ENCODE data around the gene BBS5.
A peak's percentile ranks its signal among the peaks of the same experiment; 100 is the strongest.
"Not testable (repeated sequence)": the region's sequence is repeated elsewhere in the genome, so short reads cannot be mapped to it uniquely, and the experiment has no call there.

BBS5 gene

DNA sequence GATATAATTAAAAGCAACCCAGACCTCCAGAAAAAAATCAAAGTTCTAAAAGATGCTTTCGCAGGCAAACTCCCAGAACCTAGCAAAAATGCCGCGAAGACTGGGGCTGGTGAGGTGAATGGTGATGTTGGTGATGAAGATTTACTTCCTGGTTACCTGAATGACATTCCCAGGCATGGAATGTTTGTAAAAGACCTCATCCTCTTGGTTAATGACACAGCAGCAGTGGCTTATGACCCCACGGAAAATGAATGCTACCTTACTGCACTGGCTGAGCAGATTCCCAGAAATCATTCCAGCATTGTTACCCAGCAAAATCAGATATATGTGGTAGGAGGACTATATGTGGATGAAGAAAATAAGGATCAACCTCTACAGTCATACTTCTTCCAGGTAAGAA, 31.2 kb downstream of the BBS5 start:
- H3K9me3 Mint-ChIP-seq = no peaks in the 10 kb centered on the region
- peaks cover 6% of the 10 kb centered on the region for H3K4me1 Mint-ChIP-seq
- ATAC-seq = no peak
- no peak for DNase-seq
- H3K4me3 Mint-ChIP-seq = no peak overlapping the region
- H3K27me3 Mint-ChIP-seq = no peaks in the 10 kb centered on the region
- H3K27ac Mint-ChIP-seq = no peak overlapping the region

DNA sequence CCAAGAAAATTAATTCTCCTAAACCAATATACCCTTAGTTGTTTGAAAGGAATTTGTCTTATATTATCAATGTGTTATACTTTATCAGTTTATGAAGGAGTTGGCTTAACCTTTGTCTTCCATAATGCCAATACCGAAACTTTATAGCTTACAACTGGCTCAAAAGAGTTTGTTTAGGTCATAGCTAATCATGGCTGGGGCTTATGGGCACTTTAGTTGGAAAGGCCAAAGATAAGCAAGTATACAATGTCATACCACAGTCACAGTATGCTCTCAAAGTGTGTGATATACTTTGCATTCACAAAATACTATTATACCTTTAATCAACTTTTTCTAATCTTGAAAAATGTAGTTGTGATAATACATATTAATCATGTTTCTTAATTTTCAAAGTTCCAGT, 32.5 kb downstream of the BBS5 start:
- Mint-ChIP-seq H3K27me3 (no peaks in the 10 kb centered on the region), H3K4me3 (no peak overlapping the region), H3K4me1 (peaks cover 6% of the 10 kb centered on the region), H3K9me3 (no peaks in the 10 kb centered on the region), H3K27ac (no peak overlapping the region)
- ATAC-seq = no peak
- no peak for DNase-seq

DNA sequence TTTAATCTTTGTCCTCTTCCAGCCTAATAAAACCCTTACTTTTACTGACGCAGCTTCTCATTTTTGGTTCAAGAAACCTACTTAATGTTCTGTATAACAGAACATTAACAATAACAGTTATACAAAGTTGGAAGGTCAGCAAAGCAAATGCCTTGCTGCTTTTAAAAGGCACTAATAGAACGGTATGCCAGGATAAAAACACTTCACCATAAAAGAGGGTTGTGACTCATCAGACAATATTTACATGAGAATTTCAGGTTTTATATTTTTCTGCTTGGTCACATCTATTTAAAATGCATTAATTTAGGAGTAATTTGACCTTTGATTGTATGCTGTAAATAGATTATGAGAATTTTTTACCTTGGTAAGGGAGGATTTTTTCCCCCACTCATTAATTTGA, 33.2 kb downstream of the BBS5 start:
- DNase-seq = no peak
- no peak overlapping the region for H3K4me3 Mint-ChIP-seq
- H3K27me3 Mint-ChIP-seq = no peaks in the 10 kb centered on the region
- no peak for ATAC-seq
- no peak overlapping the region for H3K27ac Mint-ChIP-seq
- peaks cover 5% of the 10 kb centered on the region for H3K4me1 Mint-ChIP-seq
- H3K9me3 Mint-ChIP-seq = no peaks in the 10 kb centered on the region

DNA sequence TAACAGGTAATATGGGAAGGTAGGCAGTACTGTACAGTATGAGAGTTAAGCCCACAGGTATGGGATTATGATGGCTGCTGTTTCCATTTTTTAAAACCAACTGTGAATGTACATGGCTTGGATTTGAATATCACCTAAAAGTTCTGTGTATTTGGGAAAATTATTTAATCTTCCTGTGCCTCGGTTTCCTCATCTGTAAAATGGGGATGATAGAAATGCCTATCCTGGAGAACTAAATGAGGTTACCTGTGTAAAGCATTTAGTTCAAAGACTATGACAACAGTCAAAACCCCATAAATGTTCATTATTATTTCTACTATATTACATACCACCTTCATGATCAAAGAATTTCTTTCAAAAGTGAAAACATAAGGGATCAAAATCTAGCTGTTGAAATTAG, 33.8 kb downstream of the BBS5 start:
- Mint-ChIP-seq H3K4me3 (no peak overlapping the region), H3K27ac (no peak overlapping the region), H3K9me3 (no peaks in the 10 kb centered on the region), H3K4me1 (no peaks in the 10 kb centered on the region), H3K27me3 (no peaks in the 10 kb centered on the region)
- ATAC-seq (no peak), DNase-seq (no peak)

DNA sequence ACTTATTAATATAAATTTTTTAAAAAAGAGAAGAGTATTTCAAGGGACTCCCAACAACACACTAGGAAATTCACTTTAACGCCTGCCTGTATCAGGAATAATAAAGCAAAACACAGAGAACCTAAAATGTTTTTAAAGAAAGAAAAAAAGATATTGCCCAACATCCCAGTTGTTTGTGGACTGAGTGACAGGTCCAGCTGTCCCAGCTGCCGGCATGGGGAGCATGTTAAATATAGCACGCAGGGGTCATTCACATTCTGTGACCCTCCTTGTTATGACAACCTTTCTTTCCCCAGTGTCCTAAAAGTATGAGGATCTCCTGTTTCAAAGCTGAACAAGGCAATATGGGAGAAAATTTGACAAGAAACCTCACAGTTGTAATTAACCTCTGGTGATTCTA, 34.6 kb downstream of the BBS5 start:
- DNase-seq (no peak), ATAC-seq (no peak)
- Mint-ChIP-seq H3K27me3 (no peaks in the 10 kb centered on the region), H3K4me3 (no peak overlapping the region), H3K9me3 (no peaks in the 10 kb centered on the region), H3K27ac (no peak overlapping the region), H3K4me1 (no peaks in the 10 kb centered on the region)

DNA sequence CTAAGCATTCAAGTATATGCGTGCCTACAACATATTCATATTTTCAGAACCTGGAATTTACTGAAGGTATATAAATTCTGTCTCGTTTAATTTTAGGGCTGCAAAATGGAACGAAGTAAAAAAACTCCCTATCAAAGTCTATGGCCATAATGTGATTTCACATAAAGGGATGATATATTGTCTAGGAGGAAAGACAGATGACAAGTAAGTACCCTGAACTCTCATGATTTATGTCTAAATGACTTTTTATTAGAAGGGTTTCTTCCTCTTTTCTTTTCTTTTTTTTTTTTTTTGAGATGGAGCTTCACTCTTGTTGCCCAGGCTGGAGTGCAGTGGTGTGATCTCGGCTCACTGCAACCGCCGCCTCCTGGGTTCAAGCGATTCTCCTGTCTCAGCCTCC, 35.5 kb downstream of the BBS5 start:
- H3K4me1 Mint-ChIP-seq, H3K9me3 Mint-ChIP-seq, DNase-seq, H3K27ac Mint-ChIP-seq, H3K27me3 Mint-ChIP-seq, ATAC-seq, H3K4me3 Mint-ChIP-seq: not testable (repeated sequence)

DNA sequence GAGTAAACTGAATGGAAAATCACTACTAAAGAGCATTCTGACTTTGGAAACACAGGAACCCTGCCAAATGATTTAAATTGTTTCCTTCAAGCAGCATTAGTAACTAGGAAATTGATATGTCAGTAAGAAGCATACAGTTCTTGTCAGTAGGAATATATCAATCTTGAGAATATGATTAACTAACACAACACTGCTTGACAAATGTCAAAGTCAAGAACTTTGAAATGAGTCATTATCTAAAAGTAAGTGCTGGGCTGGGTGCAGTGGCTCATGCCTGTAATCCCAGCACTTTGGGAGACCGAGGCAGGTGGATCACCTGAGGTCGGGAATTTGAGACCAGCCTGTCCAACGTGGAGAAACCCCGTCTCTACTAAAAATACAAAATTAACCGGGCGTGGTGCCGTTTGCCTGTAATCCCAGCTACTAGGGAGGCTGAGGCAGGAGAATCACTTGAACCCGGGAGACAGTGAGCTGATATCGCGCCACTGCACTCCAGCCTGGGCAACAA, 37.2 kb downstream of the BBS5 start:
- DNase-seq, ATAC-seq, H3K9me3 Mint-ChIP-seq, H3K27ac Mint-ChIP-seq, H3K4me1 Mint-ChIP-seq, H3K27me3 Mint-ChIP-seq, H3K4me3 Mint-ChIP-seq: not testable (repeated sequence)

DNA sequence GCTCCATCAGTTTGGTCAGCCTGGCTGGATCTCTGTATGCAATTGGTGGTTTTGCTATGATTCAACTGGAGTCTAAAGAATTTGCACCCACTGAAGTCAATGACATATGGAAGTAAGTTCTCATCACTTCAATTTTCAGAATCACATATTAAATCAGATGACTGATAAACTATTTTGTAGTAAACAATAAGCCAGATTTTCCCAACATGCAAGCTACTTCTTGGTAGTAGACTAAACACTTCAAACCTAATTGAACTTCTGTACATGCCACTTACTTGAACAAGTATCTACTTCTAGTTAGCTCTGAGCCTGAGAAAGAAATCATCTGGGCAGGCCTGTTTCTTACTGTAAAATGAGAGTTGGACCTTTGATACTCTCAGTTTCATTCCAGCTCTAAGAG, 41.6 kb downstream of the BBS5 start:
- H3K27ac Mint-ChIP-seq = no peak overlapping the region
- H3K4me1 Mint-ChIP-seq = no peaks in the 10 kb centered on the region
- no peak for ATAC-seq
- H3K4me3 Mint-ChIP-seq = no peak overlapping the region
- DNase-seq = no peak
- H3K9me3 Mint-ChIP-seq = no peaks in the 10 kb centered on the region
- no peaks in the 10 kb centered on the region for H3K27me3 Mint-ChIP-seq

DNA sequence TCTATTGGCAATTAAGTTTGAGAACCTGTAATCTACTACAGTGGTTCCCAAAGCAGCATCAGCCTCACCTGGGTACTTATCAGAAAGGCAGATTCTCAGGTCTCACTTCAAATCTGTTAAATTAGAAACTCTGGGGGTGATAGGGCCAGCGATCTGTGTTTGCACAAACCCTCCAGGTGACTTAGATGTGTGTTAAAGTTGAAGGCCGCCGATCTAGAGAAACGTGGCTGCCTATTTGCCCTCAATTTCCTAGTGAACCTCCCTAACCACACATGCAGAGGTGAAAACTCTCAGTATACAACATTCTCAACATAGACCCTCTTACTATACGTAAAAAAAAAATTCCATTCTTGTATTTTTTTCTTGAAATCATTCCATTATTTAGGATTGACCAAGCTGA, 44.4 kb downstream of the BBS5 start:
- no peak for ATAC-seq
- H3K9me3 Mint-ChIP-seq = no peaks in the 10 kb centered on the region
- H3K27ac Mint-ChIP-seq = no peak overlapping the region
- H3K4me3 Mint-ChIP-seq = no peak overlapping the region
- H3K27me3 Mint-ChIP-seq = no peaks in the 10 kb centered on the region
- no peaks in the 10 kb centered on the region for H3K4me1 Mint-ChIP-seq
- DNase-seq = no peak

DNA sequence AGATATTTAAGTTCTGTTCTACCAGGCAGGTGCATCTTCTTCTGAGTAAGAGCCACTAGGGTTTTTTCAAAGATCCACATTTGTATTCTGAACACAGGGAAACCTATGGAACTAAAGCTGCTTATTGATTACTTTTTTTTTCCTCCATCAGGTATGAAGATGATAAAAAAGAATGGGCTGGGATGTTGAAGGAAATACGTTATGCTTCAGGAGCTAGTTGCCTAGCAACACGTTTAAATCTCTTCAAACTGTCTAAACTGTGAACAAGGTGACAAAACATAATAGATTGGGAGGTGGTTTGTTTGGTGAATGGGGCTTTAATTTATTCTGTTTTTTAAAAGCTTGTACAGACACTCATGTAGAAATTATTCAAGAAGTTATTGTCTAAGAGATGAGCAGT, 46.1 kb downstream of the BBS5 start:
- no peak for DNase-seq
- Mint-ChIP-seq H3K27me3 (no peaks in the 10 kb centered on the region), H3K4me1 (no peaks in the 10 kb centered on the region), H3K9me3 (no peaks in the 10 kb centered on the region), H3K27ac (no peak overlapping the region), H3K4me3 (no peak overlapping the region)
- no peak for ATAC-seq

DNA sequence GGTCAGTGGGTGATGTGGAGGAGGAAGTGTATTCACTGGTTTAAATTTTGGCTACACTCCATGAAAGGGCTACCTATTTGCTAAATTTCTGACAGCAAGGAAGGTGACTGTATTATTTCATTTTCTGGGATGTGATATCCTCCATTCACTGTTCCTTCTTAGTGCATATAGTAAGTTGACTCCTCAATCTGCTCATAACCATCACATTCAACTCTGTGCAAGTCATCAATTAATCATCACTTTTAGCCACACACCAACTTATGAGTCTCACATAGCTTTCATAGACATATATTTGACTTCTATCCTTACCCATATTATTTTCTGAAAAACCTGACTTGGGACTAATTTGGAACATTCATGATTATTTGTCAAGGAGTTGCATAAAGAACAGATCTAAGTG, 47.2 kb downstream of the BBS5 start:
- no peak for DNase-seq
- no peak for ATAC-seq

DNA sequence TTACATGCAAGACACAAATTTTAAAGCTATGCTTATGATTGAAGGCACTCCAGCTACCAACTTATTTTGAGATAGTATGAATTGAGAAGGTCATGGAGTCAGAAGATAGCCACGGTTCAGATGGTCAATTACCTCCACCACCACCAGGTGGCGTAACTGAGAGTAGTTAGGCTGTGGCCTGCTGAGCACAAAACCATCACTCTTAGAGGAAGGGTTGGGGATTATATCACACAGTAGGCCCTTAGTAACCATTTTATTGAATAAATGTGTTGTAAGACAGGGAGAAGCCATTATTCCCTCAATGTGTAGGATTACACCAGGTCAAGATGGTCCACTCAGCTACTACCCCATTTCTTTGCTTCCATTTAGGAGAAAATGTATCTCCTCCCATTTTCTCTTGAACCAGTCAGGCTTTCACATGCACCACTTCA, 49.0 kb downstream of the BBS5 start:
- Mint-ChIP-seq H3K4me3 (no peak overlapping the region), H3K27ac (no peak overlapping the region), H3K4me1 (no peaks in the 10 kb centered on the region), H3K27me3 (no peaks in the 10 kb centered on the region), H3K9me3 (no peaks in the 10 kb centered on the region)
- DNase-seq = peak; percentile 64 to 70
- ATAC-seq = peak; percentile 89

More for the DNA sequence above, 47.2 kb downstream of the BBS5 start:
- no peak overlapping the region for H3K27ac Mint-ChIP-seq
- H3K27me3 Mint-ChIP-seq = no peaks in the 10 kb centered on the region
- no peaks in the 10 kb centered on the region for H3K9me3 Mint-ChIP-seq
- no peaks in the 10 kb centered on the region for H3K4me1 Mint-ChIP-seq
- H3K4me3 Mint-ChIP-seq = no peak overlapping the region

DNA sequence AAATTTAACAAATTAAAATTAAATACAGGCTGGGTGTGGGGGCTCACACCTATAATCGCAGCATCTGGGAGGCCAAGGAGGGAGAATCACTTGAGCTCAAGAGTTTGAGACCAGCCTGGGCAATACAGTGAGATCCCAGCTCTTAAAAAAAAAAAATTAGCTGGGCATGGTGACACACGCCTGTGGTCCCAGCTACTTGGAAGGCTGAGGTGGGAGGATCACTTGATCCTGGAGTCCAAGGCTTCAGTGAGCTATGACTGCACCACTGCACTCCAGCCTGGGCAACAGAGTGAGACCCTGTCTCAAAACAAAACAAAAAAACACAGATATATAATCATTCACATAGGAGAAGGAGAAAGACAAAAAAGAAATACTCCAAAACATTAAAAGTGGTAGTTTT, 60.2 kb downstream of the BBS5 start:
- H3K4me1 Mint-ChIP-seq = not testable (repeated sequence)

DNA sequence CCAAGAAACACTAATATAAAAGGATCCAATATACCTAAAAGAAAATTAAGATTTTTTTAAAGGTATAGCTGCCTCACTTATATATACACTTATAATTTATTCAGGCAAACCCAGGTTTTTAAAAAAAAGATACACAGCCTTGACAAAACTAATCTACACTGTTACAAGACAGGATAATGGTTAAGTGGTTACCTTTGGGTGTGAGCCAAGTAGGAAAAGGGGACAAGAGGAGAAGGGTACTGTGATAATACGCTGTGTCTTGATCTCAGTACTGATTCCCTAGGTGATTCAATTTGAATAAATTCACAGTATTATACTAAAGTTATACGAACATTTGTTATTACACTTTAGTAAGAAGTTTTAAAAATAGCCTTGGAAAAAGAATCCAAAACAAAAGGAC, 60.9 kb downstream of the BBS5 start:
- ATAC-seq (no peak), DNase-seq (no peak)
- H3K4me3 Mint-ChIP-seq = no peak overlapping the region
- no peaks in the 10 kb centered on the region for H3K27me3 Mint-ChIP-seq
- H3K4me1 Mint-ChIP-seq = no peaks in the 10 kb centered on the region
- H3K9me3 Mint-ChIP-seq = no peaks in the 10 kb centered on the region
- H3K27ac Mint-ChIP-seq = no peak overlapping the region

More for the DNA sequence above, 60.2 kb downstream of the BBS5 start:
- H3K27me3 Mint-ChIP-seq, ATAC-seq, H3K27ac Mint-ChIP-seq, H3K9me3 Mint-ChIP-seq, DNase-seq, H3K4me3 Mint-ChIP-seq: not testable (repeated sequence)

DNA sequence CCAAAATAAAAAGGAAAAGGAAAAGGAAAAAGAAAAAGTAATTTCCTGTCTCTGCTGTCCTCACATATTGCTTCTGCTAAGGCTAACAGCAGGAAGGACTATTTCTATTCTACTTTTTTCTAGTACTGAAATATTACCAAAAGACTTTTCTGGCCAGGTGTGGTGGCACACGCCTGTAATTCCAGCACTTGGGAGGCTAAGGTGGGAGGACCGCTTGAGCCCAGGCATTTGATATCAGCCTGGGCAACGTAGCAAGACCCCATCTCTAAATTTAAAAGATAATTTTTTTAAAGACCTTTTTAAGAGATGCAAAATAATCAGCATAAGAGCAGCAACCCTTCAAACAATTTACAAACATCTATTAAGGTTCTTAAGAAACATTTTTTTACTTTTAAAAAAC, 63.1 kb downstream of the BBS5 start:
- Mint-ChIP-seq H3K27ac (no peak overlapping the region), H3K4me1 (peaks cover 10% of the 10 kb centered on the region), H3K4me3 (no peak overlapping the region), H3K9me3 (no peaks in the 10 kb centered on the region), H3K27me3 (no peaks in the 10 kb centered on the region)
- ATAC-seq (no peak), DNase-seq (no peak)

DNA sequence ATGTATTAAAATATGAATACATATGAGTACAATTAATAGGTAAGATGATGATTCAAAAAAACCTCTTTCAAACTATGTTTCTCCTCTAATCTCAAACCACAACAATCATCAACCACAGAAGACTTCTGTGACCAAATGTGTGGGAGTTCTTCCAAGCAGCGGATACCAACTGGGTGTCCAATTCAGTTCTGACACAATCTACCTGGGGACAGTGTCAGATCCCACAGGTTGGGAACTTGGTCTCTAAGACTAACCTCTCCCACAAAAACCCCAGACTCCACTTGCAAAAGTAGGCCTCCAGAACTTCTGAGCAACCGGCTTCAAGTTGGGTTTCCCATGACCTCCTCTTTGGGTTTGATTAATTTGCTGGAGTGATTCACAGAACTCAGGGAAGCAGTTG, 67.5 kb downstream of the BBS5 start:
- DNase-seq (peak; percentile 7 to 12), ATAC-seq (peak; percentile 53)
- Mint-ChIP-seq H3K9me3 (no peaks in the 10 kb centered on the region), H3K4me3 (no peak overlapping the region), H3K27me3 (no peaks in the 10 kb centered on the region), H3K4me1 (peaks cover 10% of the 10 kb centered on the region), H3K27ac (no peak overlapping the region)

All from stimulated activated naive CD8-positive, alpha-beta T cell treated with anti-CD3 and anti-CD28 coated beads, Interleukin-15, amount 100 ng/mL, for 72 hours (primary cell).